HG03159 (cell line): Measurements from ENCODE around the gene MAL.

ENCODE experiments used
- ATAC-seq: cut with Tn5 transposase; IDR thresholded peaks from one replicate; pipeline ENCODE4 v1.9.1; 2021; ENCODE audit warnings: mild to moderate bottlenecking, moderate library complexity; ENCODE audit not compliant: unreplicated experiment

The MAL gene

GRCh38 chr2:95059656-95060370 is 34.3 kb downstream of the MAL start:
- no peak for ATAC-seq

DNA sequence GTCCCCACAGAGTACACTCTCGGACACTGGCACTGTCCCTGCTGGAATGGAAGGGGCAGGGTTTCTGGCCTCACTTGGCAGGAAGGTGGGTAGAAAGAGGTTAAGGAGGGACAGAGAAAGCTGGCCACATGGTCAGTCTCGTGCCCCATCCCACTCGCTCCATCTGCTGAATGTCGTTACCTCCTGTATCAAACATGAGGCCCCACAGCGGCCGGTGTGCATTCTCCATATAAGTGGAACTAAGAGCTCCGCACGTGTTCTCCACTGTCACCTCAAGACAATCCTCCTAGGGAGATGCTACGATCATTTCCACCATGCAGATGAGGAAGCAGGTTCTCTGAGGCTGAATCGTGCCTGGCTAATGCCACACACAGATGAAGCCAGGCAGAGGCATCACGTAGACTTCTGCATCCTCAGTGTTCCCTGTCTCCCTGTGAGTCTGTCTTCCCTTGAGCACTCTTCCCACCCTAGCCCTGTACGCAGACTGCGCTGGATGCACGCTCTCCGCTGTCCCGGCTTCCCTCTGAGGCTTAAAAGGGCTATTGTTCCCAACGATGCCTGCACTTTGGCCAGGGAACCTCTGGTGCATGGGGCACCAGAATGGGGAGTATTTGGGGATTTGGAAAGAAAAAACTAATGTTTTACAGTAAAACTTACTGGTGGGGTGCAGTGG is 35.1 kb downstream of the MAL start:
- no peak for ATAC-seq

DNA sequence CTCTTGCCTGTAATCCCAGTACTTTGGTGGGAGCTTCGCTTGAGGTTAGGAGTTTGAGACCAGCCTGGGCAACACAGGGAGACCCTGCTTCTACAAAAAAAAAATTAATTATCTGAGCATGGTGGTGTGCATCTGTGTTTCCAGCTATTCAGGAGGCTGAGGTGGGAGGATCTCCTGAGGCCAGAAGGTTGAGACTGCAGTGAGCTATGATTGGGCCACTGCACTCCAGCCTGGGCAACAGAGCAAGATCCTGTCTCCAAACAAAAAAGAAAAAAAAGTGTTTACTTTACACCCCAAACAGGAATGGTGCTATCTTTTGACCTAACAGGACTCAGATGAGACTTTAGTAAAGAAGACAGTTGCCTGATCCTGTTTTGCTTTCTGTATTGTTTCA is 35.6 kb downstream of the MAL start:
- no peak for ATAC-seq

DNA sequence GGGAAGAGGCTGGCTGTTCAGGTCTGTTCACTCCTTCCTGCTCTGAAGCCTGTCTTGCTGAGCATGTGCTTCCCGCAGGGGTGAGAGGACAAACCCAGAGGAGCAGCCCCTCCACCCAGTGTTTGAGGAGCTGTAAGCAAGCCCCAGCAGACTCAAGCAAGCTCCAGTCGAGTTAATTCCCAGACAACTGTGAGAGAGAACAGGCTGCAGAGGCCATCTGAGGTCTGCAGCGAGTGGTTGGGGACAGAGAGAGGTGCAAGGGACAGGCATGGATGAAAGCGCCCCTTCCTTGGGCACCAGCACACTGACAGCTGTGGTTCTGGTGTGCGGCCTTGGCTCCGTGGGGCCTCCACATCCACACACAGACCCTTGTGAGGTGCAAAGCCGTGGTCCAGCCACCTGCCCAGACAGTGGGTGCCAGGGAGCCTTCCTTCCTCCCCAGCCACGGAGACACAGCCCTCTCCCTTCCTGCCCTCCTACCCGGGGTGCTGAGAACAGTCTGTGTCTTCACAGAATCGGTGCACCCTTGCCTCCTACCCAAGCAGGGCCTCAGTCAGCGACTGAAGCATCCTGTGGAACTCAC is 36.2 kb downstream of the MAL start:
- ATAC-seq, result no peak

DNA sequence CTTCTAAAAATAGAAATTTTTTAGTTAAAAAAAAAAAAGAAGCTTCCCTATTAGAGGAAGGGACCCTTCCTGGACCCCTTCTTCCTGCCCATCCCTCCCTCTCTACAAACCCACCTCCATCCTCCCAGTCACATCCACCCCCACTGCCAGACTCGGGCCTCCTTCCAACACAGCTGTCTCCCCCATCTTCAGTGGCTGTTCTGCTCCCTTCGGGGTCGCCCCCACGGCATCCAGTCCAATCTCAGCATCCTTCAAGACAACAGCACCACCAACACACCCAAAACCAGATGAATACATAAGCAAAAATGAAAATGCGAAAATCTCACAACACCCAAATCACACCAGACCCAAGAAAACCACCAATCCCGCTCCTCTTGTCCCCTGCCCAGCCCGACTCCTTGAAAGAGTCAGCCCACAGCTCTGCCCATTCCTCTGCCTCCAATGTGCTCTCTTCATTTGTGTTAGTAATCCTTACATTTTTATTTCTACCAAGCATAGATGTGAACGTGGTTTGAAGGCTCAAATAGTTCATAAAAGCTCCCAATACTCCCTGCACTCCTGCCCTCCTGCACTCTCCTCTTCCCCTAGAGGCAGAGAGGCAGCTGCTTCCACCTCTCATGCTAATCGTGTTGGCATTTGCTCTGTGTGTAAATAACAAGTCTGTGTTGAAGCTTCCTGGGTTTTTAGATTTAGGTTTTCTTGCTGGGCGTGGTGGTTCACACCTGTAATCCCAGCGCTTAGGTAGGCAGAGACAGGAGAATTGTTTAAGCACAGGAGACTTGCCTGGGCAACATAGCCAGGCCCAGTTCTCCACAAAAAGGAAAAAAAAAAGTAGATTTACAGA is 37.0 kb downstream of the MAL start:
- ATAC-seq, result peak; percentile 25

- ATAC-seq, result peak; percentile 69
Measured at GRCh38 chr2:95063086-95063958, 37.8 kb downstream of the MAL start.

DNA sequence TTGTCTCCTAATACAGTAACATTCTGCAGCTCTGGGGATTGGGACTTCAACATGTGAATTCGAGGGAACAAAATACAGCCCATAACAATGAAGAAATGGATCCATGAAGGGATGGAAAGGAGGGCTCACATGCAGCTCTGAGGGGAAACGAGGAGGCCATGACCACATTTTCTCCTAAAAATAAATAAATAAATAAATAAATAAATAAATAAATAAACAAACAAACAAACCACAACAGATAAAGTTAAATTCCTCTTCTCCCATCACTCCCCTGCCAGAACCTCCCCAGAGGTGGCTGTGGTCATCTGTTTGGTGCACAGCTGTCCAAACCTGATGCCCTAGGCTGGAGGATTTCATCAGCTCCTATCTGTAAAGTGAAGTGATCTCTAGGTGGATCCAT is 42.7 kb downstream of the MAL start:
- ATAC-seq, result no peak

- no peak for ATAC-seq
Measured at GRCh38 chr2:95069465-95069864, 44.0 kb downstream of the MAL start.

DNA sequence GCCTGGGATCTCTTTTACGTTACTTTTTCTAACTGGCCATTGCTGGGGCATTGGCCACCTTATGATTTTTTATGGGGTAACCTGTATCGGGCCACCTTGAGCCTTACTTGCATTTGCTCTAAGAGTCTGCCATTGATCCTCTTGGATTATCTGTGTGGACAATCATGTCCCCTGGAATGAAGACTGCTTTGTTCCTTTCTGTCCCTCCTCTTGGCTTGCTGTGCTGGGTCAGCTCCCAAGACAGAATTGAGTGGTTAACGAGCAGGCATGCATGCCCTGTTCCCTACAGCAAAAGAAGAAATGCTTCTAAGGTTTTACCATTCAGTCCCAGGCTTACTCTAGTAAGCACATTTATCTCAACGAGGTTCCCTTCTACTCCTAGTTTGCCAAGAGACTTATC is 46.3 kb downstream of the MAL start:
- ATAC-seq, result no peak

DNA sequence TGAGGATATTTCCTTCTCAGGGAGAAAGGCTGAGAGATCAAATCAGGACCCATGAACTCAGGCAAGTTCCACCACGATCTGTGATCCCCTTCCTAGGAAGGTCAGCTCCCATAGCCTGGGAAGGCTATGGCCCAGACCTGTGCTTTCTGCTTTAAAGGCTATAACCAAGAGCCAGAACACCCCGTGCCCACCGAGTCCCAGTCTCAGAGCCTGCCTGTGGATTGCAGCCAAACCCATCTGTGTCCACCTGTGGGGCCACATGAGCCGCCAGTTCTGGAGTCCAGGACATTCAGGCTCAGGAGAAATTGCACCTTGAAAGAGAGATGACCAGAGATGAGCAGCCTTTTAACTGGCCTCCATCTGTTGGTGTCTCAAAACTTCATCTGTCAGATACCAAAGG is 46.9 kb downstream of the MAL start:
- ATAC-seq, result no peak

DNA sequence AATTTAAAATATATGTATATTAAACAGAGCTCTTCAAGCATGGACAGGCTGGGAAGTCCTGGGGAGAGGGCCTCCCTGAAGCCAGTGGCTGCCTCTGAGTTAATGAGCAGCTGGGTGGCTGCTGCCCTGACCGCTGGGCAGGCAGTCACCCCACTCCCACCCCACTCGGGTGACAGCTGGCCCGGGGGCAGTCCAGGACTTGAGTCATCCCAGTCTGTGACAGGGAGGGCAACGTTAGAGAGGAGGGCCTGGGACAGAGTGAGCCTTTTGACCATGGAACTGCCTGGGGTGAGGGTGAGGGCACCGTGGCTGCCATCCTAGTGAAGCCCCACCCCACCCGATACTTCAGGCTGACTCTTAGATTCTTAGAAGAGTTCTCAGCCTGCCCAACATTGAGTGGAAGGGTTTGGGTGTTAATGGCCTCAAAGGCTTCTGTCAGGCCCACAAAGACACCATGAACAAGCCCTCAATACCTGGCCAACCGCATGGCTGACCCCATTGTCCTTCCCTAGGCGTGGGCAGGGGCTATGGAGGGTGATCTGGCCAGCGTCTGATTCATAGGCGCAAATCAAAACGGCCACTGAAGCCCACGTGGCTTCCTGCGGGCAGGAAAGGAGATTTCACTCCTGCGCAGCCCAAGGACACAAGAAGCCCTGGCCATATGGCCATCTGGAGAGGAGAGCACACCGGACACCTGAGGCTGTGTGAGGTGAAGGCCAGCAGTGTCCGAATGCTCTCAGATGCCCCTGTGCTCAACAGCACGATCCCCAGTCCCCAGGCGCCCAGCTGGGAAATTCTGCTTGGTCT is 48.6 kb downstream of the MAL start:
- no peak for ATAC-seq

GRCh38 chr2:95074663-95075439 is 49.3 kb downstream of the MAL start:
- no peak for ATAC-seq

GRCh38 chr2:95075440-95076132 is 50.1 kb downstream of the MAL start:
- no peak for ATAC-seq

DNA sequence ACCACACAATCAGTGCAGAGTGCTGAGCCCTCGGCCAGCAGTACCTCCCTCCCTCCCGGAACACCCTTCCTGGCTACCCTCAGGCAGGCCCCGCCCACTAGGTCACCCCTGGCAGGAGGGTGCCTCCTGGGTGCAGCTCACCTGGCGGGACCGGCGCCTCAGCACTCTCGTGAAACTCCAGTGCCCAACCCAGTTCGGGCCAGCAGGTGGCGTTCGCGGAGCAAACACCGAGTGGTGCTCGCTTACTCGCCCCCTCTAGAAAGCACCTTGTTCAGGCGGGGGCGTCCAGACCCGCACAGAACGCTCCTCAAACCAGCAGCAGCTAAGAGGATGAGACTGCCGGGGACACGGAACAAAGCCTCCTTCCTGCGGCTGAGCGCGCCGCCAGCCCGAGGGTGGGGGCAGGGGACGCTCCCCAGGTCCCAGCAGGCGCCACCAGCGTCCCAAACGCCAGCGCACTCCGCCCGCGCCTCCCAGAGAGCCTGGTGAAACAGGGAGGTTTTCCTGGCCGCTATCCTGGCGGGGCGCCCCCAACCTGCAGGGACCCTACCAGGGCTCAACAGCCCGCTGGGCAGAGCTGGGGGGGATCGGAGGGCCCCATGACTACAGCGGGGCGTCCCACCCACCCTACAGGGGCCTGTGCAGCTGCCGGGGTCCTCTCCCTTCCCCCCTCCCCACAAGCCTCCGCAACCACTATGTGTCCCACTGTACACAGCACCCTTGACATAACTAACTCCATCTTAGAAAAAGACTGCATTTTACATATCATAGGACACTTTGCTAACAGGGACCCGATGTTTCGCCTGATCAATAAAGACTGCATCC is 51.4 kb downstream of the MAL start:
- peak; percentile 88 for ATAC-seq

GRCh38 chr2:95077530-95077825 is 52.0 kb downstream of the MAL start:
- ATAC-seq, result no peak

GRCh38 chr2:95077861-95078603 is 52.5 kb downstream of the MAL start:
- ATAC-seq, result no peak

- ATAC-seq, result no peak
Measured at GRCh38 chr2:95079199-95079683, 53.7 kb downstream of the MAL start.
